NCI-H1417 treated with DMSO at 0.1 percent for 48 hours (cell line): ENCODE data around the gene SURF1.
A peak's percentile ranks its signal among the peaks of the same experiment; 100 is the strongest.
"Not testable (repeated sequence)": the region's sequence is repeated elsewhere in the genome, so short reads cannot be mapped to it uniquely, and the experiment has no call there.

Experiments used
- DNase-seq: peaks from one replicate; lab custom pipeline; 2025; lab: John Stamatoyannopoulos, UW

Gene SURF1

GRCh38 chr9:133342570-133342969 is 13.7 kb downstream of the SURF1 start:
- no peak for DNase-seq

- DNase-seq = no peak
These were observed 14.2 kb downstream of the SURF1 start for GRCh38 chr9:133342069-133342406.

- DNase-seq = no peak
These were observed 14.8 kb downstream of the SURF1 start for GRCh38 chr9:133341369-133342068.

GRCh38 chr9:133340916-133341315 is 15.4 kb downstream of the SURF1 start:
- DNase-seq = no peak

- DNase-seq = no peak
These were observed 16.0 kb downstream of the SURF1 start for GRCh38 chr9:133340256-133340655.

- DNase-seq = no peak
These were observed 16.6 kb downstream of the SURF1 start for GRCh38 chr9:133339641-133340040.

- peak; percentile 73 for DNase-seq
These were observed 20.1 kb downstream of the SURF1 start, which contains the start of gene SURF6 for GRCh38 chr9:133335924-133336811. TSS of gene SURF6 (minus strand) at chr9:133336188. CDS start at chr9:133336132, 56 bp downstream.

GRCh38 chr9:133334888-133335287 is 21.4 kb downstream of the SURF1 start:
- DNase-seq = not testable (repeated sequence)

GRCh38 chr9:133334161-133334560 is 22.1 kb downstream of the SURF1 start:
- no peak for DNase-seq

GRCh38 chr9:133333566-133333965 is 22.7 kb downstream of the SURF1 start:
- no peak for DNase-seq

- no peak for DNase-seq
These were observed 23.3 kb downstream of the SURF1 start for GRCh38 chr9:133333011-133333410.

GRCh38 chr9:133332381-133332730 is 23.9 kb downstream of the SURF1 start:
- no peak for DNase-seq

- no peak for DNase-seq
These were observed 24.5 kb downstream of the SURF1 start for GRCh38 chr9:133331641-133332380.

GRCh38 chr9:133331221-133331620 is 25.1 kb downstream of the SURF1 start:
- no peak for DNase-seq

GRCh38 chr9:133329306-133330156 is 26.8 kb downstream of the SURF1 start:
- DNase-seq = not testable (repeated sequence)

GRCh38 chr9:133327834-133328484 is 28.3 kb downstream of the SURF1 start:
- DNase-seq = no peak

- DNase-seq = not testable (repeated sequence)
These were observed 29.3 kb downstream of the SURF1 start for GRCh38 chr9:133327021-133327420.

- DNase-seq = no peak
These were observed 32.1 kb downstream of the SURF1 start for GRCh38 chr9:133323991-133324703.

GRCh38 chr9:133323211-133323610 is 33.1 kb downstream of the SURF1 start:
- DNase-seq = no peak

GRCh38 chr9:133322701-133323100 is 33.6 kb downstream of the SURF1 start:
- DNase-seq = no peak
